Esophagus squamous epithelium (tissue), 4 donors: ENCODE measurements around the gene PSMB9.

Experiments used
- CTCF ChIP-seq, 6 experiments: fragments of 450-650 bp in 4 of 6; fragments of 200-600 bp in 2 of 6; sonication (generic) in 2 of 6; IDR thresholded peaks; one replicate each; pipeline ENCODE4 v1.5.1; 2016 to 2019; ENCODE audit warnings: antibody characterized with exemption in 6 of 6, mild to moderate bottlenecking in 4 of 6, moderate library complexity in 4 of 6
- POLR2A ChIP-seq, 4 donors: fragments of 450-650 bp; IDR thresholded peaks; one replicate each; pipeline ENCODE4 v1.6.1; 2017; ENCODE audit warnings: antibody characterized with exemption in 4 of 4, mild to moderate bottlenecking in 4 of 4, moderate library complexity in 3 of 4

- TF ChIP-seq CTCF (IDR thresholded peaks at IDR 0.05) (no peak), POLR2A (IDR thresholded peaks at IDR 0.05) (no peak)
These were observed 25.7 kb downstream of the PSMB9 start for GRCh38 chr6:32879691-32880090.
